Measurements from ENCODE around the gene JAKMIP3. TPM values are rescaled to one million over a fixed set of nuclear protein-coding genes. Genes with fewer than 3 reads are reported as not detected.

Gene JAKMIP3
- total RNA-seq, 1 donor, result 0.36 TPM

DNA sequence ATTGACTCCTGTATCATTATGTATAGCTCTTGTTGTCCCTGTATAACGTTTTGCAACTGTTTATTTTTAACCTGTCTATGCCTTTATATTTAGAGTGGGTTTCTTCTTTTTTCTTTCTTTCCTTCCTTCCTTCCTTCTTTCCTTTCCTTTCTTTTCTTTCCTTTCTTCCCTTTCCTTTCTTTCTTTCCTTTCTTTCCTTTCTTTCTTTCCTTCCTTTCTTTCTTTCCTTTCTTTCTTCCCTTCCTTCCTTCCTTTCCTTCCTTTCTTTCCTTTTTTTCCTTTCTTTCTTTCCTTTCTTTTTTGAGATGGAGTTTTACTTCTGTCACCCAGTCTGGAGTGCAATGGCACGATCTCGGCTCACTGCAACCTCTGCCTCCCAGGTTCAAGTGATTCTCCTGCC lies 5.9 kb downstream of the JAKMIP3 start:
- Histone ChIP-seq H4K20me1 (ENCODE audit: insufficient read depth, low read length) (no peaks in the 10 kb centered on the region), H3K36me3 (ENCODE audit: insufficient read depth, low read length) (no peaks in the 10 kb centered on the region), H3K4me3 (ENCODE audit: insufficient read depth, low read length) (no peak overlapping the region), H3K27ac (ENCODE audit: low read depth, low read length) (no peak overlapping the region), H2AFZ (ENCODE audit: low read length) (no peak overlapping the region), H3K79me2 (ENCODE audit: insufficient read depth, low read length) (no peaks in the 10 kb centered on the region), H3K27me3 (ENCODE audit: insufficient read depth, low read length) (no peaks in the 10 kb centered on the region), H3K9me3 (ENCODE audit: low read depth, low read length) (no peaks in the 10 kb centered on the region), H3K4me2 (ENCODE audit: insufficient read depth, low read length) (no peak overlapping the region), H3K4me1 (ENCODE audit: insufficient read depth, low read length) (peaks cover under 1% of the 10 kb centered on the region)
- no peak for DNase-seq (ENCODE audit: insufficient read length, low spot score, missing footprints)
- no peak for TF ChIP-seq CTCF (IDR thresholded peaks at IDR 0.05; ENCODE audit: extremely low read depth, low read depth, low read length)

- H3K27me3 ChIP-seq (ENCODE audit: insufficient read depth, low read length), result no peaks in the 10 kb centered on the region
- no peaks in the 10 kb centered on the region for H4K20me1 ChIP-seq (ENCODE audit: insufficient read depth, low read length)
- no peaks in the 10 kb centered on the region for H3K9me3 ChIP-seq (ENCODE audit: low read depth, low read length)
- no peak for DNase-seq (ENCODE audit: insufficient read length, low spot score, missing footprints)
- H2AFZ ChIP-seq (ENCODE audit: low read length), result no peak overlapping the region
- H3K4me2 ChIP-seq (ENCODE audit: insufficient read depth, low read length), result no peak overlapping the region
- no peaks in the 10 kb centered on the region for H3K36me3 ChIP-seq (ENCODE audit: insufficient read depth, low read length)
- no peak overlapping the region for H3K4me3 ChIP-seq (ENCODE audit: insufficient read depth, low read length)
- no peak overlapping the region for H3K27ac ChIP-seq (ENCODE audit: low read depth, low read length)
- H3K79me2 ChIP-seq (ENCODE audit: insufficient read depth, low read length), result no peaks in the 10 kb centered on the region
- H3K4me1 ChIP-seq (ENCODE audit: insufficient read depth, low read length), result no peaks in the 10 kb centered on the region
- TF ChIP-seq CTCF (IDR thresholded peaks at IDR 0.05; ENCODE audit: extremely low read depth, low read depth, low read length), result no peak
Measured at GRCh38 chr10:132075909-132076577, 10.3 kb downstream of the JAKMIP3 start.

GRCh38 chr10:132076578-132077081 lies 10.9 kb downstream of the JAKMIP3 start:
- H3K27ac ChIP-seq (ENCODE audit: low read depth, low read length), result no peak overlapping the region
- H3K4me1 ChIP-seq (ENCODE audit: insufficient read depth, low read length), result no peaks in the 10 kb centered on the region
- no peak for DNase-seq (ENCODE audit: insufficient read length, low spot score, missing footprints)
- H3K9me3 ChIP-seq (ENCODE audit: low read depth, low read length), result no peaks in the 10 kb centered on the region
- no peaks in the 10 kb centered on the region for H3K27me3 ChIP-seq (ENCODE audit: insufficient read depth, low read length)
- TF ChIP-seq CTCF (IDR thresholded peaks at IDR 0.05; ENCODE audit: extremely low read depth, low read depth, low read length), result no peak
- H4K20me1 ChIP-seq (ENCODE audit: insufficient read depth, low read length), result no peaks in the 10 kb centered on the region
- H3K36me3 ChIP-seq (ENCODE audit: insufficient read depth, low read length), result no peaks in the 10 kb centered on the region
- no peaks in the 10 kb centered on the region for H3K79me2 ChIP-seq (ENCODE audit: insufficient read depth, low read length)
- no peak overlapping the region for H3K4me2 ChIP-seq (ENCODE audit: insufficient read depth, low read length)
- no peak overlapping the region for H2AFZ ChIP-seq (ENCODE audit: low read length)
- no peak overlapping the region for H3K4me3 ChIP-seq (ENCODE audit: insufficient read depth, low read length)

GRCh38 chr10:132077091-132077490 lies 11.3 kb downstream of the JAKMIP3 start:
- no peak overlapping the region for H3K27ac ChIP-seq (ENCODE audit: low read depth, low read length)
- H3K4me2 ChIP-seq (ENCODE audit: insufficient read depth, low read length), result no peak overlapping the region
- H4K20me1 ChIP-seq (ENCODE audit: insufficient read depth, low read length), result no peaks in the 10 kb centered on the region
- no peaks in the 10 kb centered on the region for H3K79me2 ChIP-seq (ENCODE audit: insufficient read depth, low read length)
- no peak overlapping the region for H2AFZ ChIP-seq (ENCODE audit: low read length)
- TF ChIP-seq CTCF (IDR thresholded peaks at IDR 0.05; ENCODE audit: extremely low read depth, low read depth, low read length), result no peak
- no peaks in the 10 kb centered on the region for H3K4me1 ChIP-seq (ENCODE audit: insufficient read depth, low read length)
- H3K9me3 ChIP-seq (ENCODE audit: low read depth, low read length), result no peaks in the 10 kb centered on the region
- no peak for DNase-seq (ENCODE audit: insufficient read length, low spot score, missing footprints)
- no peaks in the 10 kb centered on the region for H3K27me3 ChIP-seq (ENCODE audit: insufficient read depth, low read length)
- no peaks in the 10 kb centered on the region for H3K36me3 ChIP-seq (ENCODE audit: insufficient read depth, low read length)
- H3K4me3 ChIP-seq (ENCODE audit: insufficient read depth, low read length), result no peak overlapping the region

All from osteoblast (primary cell).